ENCODE results near the gene TAS2R20.

- TF ChIP-seq CTCF (optimal IDR thresholded peaks at IDR 0.05 in 1 of 3, IDR thresholded peaks at IDR 0.05 in 1 of 3, conservative IDR thresholded peaks at IDR 0.05 in 1 of 3; ENCODE audit: extremely low read depth in 1 of 3, insufficient read depth in 2 of 3, low read length in 3 of 3): no peak
- TF ChIP-seq EZH2 (IDR thresholded peaks at IDR 0.05; ENCODE audit: low read length): no peak
These were observed 45.5 kb downstream of the TAS2R20 start for GRCh38 chr12:10952645-10953044.

All from keratinocyte (primary cell).